Activated CD4-positive, alpha-beta T cell treated with anti-CD3 and anti-CD28 coated beads for 1 hour (primary cell): ENCODE results near the gene DLEC1.

Experiments
- DNase-seq: peaks from one replicate; pipeline ENCODE4 v3.0.0-alpha.2; 2020

Gene DLEC1

DNA sequence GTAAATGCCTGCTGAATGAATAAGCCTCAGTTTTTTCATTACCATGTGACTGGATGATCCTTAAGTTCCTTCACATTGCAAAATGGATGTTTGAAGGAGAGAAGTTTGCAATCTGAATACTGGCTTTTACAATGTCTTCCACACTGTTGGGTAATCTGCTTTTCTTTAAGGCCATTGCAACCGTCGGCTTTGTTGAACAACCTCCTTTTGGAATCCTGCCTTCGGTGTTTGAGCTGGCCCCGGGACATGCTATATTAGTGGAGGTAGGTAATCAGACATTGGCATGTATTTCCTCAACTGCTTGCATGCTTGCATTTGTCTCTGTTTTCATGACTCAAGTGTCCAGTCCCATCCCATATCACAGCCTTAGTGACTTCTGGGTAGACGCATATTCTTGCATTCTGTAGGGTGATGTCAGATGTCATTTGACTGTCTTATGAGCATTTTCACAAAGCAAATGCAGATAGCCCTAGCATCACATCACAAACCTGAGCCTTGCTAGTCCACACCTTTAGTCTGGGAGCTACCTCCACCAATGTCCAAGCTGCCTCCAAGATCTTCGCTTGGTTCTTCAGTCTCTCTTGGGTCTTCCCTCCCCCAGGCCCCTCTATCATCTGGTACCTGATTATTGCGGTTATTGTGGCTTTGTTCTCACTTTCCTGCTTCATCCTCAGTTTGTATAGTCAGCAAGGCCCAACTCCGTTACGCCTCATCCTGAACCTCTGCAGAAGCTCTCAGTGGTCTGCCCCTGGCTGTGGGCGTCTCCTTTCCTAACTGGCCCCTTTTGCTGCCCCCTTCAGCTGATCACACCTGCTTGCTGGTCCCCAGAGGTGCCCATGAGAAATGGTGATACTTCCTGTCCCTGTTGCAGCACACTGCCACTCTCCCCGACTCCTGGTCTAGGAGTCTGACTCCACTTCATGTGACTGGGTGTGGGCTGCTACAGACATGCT, 49.4 kb downstream of the DLEC1 start:
- no peak for DNase-seq

DNA sequence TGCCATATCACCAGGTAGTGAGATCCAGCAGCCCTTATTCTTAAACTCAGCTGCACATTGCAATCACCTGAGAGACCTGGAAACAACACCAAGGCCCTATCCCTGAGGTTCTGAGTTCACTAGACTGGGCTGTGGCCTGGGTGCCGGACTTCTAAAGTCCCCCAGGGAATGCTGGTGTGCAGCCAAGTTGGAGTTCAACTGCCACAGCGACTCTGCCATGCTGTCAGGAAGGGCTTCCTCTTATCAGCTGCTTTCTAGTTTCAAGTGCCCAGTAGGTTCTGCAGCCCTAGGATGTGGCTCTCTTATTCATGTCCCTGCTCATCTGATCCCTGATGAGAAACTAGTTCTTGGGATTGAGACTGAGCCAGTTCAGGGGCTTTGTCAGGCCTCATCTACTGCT, 50.2 kb downstream of the DLEC1 start:
- no peak for DNase-seq

DNA sequence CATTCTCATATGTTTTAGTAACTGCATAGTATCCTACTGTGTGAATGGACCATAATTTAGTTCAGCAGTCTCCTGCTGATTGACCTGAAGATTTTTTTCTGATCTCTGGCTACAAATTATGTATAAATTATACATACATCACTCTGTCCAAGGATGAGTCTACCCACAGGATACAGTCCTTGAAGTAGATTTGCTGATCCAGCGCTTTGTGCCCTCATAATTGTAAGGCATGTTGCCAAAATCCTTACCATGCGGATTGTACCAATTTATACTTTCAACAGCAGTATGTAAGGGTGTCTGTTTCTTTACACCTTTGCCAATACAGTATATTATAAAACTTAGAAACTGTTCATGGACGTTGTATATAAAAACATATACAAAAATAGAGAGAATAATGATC, 51.4 kb downstream of the DLEC1 start:
- no peak for DNase-seq

DNA sequence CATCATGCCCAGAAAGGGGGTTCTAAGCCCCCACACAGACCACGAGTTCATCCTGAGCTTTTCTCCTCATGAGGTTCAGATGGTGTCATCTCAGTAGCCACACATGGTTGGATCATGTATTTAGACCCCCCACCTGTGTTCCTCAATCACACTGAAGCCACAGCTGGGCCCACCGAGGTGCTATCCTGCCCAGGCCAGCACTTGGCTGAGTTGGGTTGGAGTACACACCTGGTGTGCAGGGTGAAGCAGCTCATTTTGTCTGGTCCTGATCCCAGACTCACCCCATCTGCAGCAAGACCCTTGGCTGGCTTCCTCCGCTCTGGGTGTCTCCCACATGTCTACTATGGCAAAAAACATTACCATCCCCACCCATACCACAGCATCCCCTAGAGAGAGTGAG, 56.0 kb downstream of the DLEC1 start:
- no peak for DNase-seq

DNA sequence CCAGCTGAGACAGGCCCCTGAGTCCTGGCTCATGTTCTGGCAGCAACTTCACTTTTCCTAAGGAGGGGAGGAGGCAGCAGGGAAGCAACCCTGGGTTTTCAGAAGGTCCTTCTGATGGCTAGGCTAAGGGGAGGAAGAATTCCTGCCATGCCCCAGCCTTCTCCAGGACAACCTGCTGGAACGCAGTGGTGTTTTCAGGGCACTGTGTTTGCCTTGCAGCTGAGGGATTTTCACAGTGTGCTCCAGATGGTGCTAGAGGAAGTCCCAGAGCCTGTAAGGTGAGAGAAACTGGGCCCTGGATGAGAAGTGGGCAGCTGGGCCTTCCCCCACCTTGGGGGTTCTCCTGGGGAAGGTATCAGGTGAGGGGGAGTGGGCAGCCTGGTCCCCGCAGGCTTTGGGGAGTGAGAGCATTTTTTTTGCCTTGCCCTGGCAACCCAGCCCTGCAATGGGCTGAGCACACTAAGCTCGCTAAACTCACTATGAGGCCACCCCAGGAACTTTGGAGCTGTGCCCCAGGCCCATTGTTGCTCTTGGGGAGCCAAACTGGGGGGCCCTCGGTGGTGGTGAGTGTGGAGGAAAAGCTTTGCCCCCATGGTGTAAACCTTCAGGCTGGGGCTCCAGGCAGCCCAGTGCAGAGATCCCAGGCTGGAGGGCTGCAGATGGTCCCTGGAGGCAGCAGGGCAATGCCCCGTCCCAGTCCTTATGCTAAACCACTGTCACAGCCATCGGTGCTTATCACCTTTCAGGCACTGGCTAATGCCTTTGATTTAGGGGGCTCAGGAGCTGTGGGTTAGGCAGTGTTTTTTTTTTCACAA, 56.9 kb downstream of the DLEC1 start:
- DNase-seq, result no peak

DNA sequence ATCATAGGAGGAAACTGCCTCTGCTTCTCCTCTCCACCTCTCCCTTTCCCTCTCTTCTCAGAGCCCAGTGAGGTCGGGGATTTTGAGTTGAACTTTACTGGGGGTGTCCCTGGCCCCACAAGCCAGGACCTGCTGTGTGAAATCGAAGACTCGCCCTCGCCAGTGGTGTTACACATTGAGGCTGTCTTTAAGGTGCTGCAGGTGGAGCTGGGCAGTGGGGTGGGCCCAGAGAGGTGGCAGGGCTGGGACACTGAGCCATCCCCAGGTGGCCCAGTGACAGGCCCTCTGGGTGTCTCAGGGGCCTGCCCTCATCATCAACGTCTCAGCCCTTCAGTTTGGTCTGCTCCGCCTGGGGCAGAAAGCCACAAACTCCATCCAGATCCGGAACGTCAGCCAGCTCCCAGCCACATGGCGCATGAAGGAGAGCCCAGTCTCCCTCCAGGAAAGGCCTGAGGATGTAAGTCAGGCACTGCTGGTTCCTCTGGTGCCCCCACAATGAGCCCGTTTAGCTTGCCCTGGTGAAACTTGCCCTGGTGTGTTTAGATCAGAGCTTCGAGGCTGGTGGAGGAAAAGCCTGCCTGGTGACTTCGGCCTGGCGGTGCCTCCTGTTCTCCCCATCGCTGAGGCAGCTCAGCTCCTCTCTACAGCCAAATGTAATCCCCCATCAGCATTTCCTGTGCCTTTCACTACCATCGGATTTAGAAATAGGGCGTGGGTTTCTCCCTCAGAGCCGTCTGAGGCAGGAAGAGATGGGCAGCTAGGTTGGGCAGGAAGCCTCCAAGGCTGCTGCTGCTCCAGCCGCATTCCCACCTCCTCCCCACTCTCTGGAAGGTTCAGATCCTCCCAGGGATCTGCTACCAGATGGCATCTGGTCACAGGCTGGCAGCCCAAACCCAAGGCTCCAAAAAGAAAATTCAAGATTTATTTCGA, 58.7 kb downstream of the DLEC1 start:
- no peak for DNase-seq

DNA sequence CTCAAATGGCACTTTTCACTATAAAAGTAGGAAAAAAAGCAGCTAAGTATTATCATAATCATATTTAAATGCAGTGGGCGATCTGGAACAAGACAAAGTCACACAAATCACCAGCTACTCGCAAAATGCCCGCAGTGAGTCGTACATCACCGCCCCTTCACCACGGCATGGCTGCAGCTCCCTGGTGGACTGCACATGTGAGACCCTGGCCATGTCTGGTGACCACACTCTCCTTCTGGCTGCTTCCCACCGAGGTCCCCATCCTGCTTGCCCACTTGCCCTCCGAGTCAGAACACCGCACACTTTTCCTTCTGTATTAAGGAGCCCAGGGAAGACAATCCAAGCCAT, 59.3 kb downstream of the DLEC1 start:
- no peak for DNase-seq

DNA sequence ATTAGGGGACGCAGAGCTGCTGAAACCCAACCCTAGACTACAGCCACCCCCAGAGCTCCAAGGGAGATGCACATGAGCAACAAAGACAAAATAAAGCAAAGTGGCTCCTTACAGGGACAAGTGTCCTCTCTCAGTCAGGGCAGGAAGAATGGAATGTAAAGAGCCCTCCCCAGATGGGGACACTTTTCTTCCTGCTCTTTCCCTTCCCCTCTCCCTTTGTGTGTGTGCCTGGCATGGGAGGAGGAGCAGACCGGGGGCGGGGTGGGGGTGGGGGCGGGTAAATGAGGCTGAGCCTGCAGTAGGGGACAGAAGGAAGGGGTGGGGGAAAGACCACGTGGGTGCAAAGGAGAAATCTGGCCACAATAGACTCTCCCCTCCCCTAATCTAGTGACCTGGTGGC, 60.5 kb downstream of the DLEC1 start:
- DNase-seq, result no peak

DNA sequence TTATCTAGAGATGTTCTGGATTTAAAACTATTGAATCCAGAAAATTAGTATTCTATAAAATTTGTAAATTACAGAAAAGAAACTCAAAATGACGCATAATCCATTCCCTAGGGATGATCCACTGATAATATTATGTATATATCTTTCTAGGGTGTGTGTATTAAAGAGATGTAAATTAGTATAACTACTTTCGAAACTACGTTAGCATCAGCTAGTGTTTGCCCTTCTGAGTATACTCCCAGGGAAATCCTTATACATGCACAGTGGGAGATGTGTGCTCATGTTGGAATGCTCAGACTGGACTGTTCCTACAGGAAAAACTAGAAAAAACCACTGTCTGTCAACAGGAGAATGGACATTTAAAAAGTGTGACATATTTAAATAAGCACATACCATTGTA, 61.5 kb downstream of the DLEC1 start:
- no peak for DNase-seq

DNA sequence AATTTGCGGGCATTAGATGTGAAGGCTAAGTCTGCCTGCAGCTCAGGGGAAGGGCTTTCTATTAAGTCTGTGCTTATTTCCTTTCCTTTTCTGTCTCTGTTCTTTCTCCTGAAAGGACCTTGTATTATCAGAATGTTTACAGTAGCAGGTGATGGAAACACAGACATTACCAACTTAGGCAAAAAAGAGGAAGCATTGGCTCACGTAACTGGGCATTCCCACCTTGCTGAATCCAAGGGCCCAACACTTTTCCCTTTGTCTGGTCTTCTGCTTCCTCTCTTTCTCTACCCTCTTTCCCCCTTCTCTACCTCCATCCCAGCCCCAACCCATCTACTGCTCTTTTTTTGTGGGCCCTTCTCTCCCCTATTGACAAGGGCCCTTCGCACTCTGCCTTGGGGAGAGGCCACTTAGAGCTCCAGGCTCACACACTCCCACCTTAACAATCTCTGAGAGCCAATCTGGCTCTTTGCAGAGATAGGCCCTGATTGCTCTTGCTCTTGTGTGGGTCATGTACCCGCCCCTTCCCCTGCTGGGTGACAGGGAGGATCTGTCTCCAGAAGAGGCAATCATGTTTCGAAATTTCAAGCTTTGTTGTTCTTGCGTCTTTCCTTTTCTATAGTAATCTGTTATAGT, 62.9 kb downstream of the DLEC1 start:
- no peak for DNase-seq

DNA sequence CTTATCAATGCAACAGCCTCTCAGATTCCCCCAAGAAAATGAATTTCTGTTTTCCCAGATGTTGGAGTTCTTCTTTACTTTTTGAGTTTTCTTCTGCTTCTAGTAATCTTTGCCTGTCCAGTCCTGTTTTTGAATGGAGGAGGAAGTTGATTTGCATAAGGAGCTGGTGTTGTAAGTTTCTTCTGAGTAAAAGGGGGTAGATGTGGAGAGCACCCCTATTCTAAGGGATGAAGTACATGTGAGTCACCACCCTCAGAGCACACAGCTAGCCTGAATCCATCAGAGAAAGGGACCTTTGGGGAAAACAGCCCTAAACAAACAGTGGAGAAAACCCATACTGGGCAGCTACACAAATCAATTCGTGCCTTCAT, 63.4 kb downstream of the DLEC1 start:
- no peak for DNase-seq

DNA sequence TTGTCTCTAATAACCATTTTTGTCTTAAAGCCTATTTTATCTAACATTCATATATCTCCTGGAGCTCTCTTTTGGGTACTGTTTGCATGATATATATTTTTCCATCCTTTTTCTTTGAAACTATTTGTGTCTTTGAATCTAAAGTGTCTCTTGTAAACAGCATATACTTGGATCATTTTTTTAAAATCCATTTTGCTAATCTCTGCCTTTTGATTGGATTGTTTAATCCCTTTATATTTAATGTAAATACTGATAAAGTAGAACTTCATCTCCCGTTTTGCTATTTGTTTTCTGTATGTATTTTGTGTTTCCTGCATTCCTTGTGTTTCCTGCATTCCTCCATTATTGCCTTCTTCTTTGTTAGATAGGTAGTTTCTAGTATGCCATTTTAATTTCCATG, 66.5 kb downstream of the DLEC1 start:
- no peak for DNase-seq

DNA sequence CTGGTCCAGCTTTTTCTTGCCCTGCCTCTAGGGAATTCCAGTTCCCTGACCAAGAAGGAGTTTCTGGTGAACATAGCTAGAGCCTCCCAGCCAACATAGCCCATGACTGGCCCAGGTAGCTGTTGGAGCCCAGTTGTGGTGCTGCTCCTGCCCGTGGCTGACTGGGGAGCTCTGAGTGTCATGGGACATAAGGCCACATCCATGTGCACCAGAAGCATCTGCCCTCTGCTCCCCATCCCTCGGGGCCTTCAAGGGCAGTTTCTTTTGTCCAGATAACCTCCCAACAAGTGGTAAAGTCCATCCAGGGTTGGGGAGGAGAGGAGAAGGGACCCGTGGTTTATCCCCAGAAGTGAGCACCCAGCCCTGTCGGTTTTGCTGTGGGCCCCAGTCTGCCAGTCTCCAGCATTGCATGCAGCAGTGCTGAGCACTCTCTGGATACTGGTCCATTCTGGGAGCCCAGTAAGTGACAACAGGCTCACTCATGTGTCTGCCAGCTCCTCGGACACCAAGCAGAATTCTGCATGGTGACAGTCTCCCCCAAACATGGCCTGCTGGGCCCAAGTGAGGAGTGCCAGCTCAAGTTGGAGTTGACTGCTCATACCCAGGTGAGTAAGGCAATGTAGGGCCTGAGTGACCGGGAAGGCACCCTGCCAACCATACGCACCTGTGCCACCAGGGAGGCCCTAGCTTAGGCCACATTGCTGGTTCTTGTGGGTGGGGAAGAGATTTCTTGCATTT, 69.1 kb downstream of the DLEC1 start:
- no peak for DNase-seq

DNA sequence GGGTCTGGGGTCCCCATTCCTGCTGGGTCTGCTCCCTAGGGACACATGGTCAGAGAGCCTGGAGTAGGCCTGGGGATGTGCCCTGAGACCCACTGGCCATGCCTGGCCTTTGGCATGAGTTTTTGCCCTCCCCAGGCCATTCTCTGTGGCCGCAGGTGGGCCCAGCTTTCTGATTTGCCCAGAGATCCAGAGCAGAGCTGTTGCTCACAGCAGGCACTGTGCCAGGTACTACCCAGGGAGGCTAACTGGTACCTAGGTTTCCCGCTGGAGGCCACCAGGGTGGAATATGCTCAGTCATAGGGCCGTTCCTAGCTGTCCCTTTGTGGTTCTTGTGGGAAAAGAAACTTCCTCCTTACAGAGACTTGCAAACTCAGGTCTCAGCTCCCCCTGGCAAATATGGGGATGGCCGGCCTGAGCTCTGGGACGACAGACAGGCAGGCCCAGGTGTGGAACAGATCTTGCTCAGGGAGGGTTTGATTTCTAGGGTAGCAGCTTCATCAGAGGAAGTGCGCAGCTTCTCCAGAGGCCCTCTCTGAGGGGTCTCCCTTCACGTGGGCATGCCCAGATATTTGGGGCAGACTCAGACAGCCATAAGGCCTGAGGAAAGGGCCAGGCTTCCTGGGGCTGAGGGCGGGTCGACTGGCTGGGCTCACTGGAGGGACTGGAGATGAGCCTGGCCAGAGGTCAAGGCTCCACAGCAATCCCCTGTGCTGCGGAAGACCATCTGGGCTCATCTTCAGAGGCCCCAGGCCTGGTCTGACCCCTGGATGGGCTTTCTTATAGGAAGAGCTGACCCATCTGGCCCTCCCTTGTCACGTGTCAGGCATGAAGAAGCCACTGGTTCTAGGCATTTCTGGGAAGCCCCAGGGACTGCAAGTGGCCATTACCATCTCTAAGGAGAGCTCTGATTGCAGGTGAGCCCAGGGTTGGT, 69.9 kb downstream of the DLEC1 start:
- DNase-seq, result no peak

DNA sequence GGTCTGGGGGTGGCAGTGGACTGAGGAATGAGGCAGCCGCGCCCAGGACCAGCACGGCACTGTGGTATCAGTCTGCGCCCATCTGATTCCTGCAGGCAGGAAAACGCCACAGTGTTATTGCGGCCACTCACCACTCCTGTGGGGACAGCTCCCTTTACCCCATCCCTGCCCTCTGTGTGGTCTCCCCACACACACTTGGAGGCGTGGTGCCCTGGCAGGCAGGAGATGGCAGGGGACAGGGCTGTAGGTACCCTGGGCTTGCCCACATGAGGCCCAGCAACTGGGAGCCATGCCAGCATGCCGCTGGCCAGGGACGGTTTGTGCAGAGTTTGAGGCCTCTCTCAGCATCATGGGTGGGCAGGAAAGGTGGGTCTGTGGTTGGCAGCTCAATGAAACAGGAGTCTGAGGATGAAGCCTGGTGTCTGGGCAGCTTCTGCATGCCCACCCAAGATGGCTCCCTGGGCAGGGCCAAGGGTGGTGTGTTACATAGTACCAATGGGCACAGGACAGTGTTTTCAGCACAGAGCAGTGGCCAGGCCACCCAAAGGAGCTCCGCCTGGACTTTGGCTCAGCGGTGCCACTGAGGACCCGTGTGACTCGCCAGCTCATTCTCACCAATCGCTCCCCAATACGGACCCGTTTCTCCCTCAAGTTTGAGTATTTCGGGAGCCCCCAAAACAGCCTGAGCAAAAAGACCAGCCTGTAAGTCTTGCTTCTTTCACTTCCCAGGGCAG, 70.7 kb downstream of the DLEC1 start:
- DNase-seq, result no peak

DNA sequence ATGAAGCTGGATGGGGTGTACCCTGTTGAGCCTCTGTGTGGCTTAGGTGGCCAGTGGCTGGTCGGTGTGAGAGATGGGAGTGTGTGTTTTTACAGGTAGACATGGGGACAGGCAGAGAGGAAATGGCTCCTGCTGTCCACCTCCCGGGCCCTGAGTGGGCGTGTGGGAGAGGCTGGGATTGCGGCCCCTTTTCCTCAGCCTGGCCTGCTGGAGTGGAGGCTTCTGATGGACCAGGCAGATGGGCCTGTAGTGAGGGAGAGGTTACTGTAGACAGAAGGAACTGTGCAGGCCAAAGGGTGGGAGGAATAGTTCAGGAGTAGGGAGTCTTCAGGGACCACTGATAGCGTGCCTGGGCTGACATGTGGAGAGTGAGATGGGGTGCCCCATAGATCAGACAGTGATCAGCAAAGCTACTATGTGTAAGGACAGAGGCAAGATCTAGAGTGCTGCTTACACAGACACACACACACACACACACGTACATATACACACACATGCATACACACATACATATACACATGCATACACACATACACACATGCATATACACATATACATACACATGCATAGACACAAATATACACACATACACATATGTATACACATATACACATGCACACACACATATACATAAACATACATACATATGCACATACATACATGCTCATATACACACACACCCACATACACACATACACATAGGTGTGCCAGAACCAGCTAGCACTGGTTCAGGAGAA, 71.5 kb downstream of the DLEC1 start:
- DNase-seq, result no peak

DNA sequence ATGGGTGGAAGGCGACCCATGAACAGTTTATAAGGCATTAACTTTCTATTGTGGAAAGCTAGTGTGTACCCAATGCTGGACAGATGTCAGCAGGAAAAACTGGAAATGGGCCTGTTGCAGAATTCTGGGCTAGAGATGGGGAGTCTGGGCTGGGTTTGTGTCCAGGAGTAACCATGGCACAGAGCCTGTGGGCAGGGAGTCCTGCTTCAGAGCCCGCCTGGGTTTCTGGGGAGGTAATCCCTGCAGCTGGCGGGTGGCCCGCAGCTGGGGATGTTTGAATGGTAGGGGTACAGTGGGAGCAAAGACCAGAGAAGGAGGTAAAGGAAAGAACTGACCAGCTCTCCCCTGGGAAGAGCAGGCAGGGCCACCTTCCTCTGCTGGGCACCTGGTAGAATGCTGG, 72.2 kb downstream of the DLEC1 start:
- DNase-seq, result no peak

DNA sequence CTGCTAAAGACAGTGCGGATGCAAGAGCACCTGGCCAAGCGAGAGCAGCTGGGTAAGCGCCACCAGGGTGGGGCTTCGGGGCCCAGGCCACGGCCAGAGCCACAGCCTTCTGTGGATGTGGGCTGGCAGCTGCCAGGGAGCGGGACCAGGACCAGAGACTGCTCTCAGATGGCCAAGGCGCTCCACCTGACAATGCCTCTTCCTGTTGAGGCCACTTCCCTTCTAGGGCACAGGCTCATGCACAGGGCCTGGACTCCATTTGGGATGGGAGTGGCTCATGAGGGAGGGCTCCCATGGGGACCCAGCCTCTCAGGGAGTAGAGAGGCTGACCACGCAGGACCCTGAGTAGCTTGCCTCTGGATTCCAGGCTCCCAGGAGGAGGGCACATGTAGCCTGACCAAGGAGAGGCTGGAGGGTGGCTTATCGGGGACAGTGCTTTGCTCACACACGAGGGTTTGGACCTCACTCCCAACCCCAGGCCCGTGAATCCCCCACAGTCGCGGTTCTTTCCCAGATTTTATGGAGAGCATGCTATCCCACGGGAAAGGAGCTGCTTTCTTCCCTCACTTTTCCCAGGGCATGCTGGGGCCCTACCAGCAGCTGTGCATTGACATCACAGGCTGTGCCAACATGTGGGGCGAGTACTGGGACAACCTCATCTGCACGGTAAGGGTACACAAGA, 72.8 kb downstream of the DLEC1 start:
- no peak for DNase-seq

DNA sequence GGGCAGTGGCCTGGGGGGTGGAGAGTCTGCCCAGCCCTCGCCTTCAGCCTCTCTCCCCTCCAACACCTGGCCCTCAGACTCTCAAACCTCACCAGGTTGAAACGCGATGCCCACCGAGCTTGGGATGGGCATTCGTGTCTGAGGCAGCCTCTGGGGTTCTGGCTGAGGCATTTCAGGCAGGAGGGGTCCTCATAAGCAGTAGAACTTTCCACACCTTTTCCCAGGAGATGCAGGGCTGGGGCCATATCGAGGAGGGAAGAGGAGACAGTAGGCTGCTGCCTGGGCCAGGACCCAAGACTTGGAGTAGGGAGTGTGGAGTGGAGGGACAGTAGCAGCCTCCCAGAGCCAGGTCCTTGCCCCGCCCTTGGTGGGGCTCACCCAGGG, 73.4 kb downstream of the DLEC1 start:
- DNase-seq, result no peak
